IPS DF 6.9 (cell line): ENCODE results near the gene FOXN4.

ENCODE experiments used
- DNase-seq: peaks from one replicate; pipeline ENCODE4 v3.0.0-alpha.2; 2013; ENCODE audit warnings: low read depth, low spot score
- H3K27ac ChIP-seq: one replicate; pipeline ENCODE4 v1.5.1; 2013; ENCODE audit warnings: low read length, control low read depth
- H3K27me3 ChIP-seq: 2 replicates; pipeline ENCODE4 v1.6.1; 2013; ENCODE audit warnings: mild to moderate bottlenecking, low read length; ENCODE audit not compliant: control insufficient read depth, insufficient read depth
- H3K36me3 ChIP-seq: 2 replicates; pipeline ENCODE4 v1.6.1; 2013; ENCODE audit warnings: low read length; ENCODE audit not compliant: control insufficient read depth, insufficient read depth
- H3K4me1 ChIP-seq: 2 replicates; pipeline ENCODE4 v1.6.1; 2013; ENCODE audit warnings: low read length; ENCODE audit not compliant: control insufficient read depth, insufficient read depth
- H3K4me3 ChIP-seq: 2 replicates; pipeline ENCODE4 v1.5.1; 2013; ENCODE audit warnings: mild to moderate bottlenecking, low read length
- H3K9me3 ChIP-seq: 2 replicates; pipeline ENCODE4 v1.6.1; 2013; ENCODE audit warnings: low read length, inconsistent platforms; ENCODE audit not compliant: control insufficient read depth, insufficient read depth
- WGBS: extraction: QIAGEN DNeasy Blood & Tissue Kit; methylation state at CpG from one replicate; pipeline ENCODE4 v1.1.7; 2013; ENCODE audit warnings: mixed read lengths, missing lambda C conversion rate; ENCODE audit not compliant: insufficient read length, insufficient coverage; 5-methylcytosine and 5-hydroxymethylcytosine counted together

The FOXN4 gene

DNA sequence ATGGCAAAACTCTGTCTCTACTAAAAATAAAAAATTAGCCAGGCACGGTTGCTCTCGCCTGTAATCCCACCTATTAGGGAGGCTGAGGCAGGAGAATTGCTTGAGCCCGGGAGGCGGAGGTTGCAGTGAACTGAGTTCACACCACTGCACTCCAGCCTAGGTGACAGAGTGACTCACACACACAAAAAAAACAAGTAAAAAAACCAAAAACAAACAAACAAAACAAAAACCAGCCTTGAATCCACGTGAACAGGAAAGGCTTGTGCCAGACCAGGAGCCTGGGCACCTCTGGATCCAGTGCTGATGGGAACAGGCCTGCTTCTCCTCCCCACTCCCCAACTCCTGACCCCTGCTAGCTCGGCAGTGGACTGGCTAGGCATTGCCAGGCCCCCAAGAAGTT lies 3.5 kb downstream of the FOXN4 start:
- no peak for DNase-seq
- Histone ChIP-seq H3K4me1 (no peaks in the 10 kb centered on the region), H3K9me3 (no peaks in the 10 kb centered on the region), H3K4me3 (no peak overlapping the region), H3K27me3 (peaks cover 15% of the 10 kb centered on the region; the same call in 1 of the 2 replicates), H3K36me3 (no peaks in the 10 kb centered on the region), H3K27ac (no peak overlapping the region)
- WGBS: no CpG with 5 or more reads among the region's 6 CpGs

- Histone ChIP-seq H3K4me3 (no peak overlapping the region), H3K9me3 (no peaks in the 10 kb centered on the region), H3K27ac (no peak overlapping the region), H3K4me1 (no peaks in the 10 kb centered on the region), H3K36me3 (no peaks in the 10 kb centered on the region), H3K27me3 (peaks cover 13% of the 10 kb centered on the region; the same call in 1 of the 2 replicates)
- DNase-seq: no peak
- WGBS: no CpG with 5 or more reads among the region's 8 CpGs
Measured at GRCh38 chr12:109304485-109304884, 4.6 kb downstream of the FOXN4 start.

DNA sequence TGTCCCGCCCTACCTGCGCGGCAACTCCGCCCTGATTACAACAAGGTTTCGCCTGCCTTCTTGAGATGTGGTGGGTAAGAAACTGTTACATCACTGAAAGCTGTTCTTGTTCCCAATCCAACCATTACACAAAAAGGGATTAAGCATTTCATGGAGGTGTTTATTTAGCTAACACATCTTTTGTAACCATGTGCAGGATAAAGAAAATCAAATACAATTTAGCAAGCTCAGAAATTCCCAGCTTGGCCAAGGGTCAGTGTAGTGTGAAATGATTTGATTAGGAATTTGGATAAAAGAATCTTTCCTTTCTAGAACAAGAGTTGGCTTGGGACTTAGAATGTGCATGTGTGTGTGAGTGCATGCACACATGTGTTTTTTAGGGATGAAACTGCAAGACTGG lies 6.3 kb downstream of the FOXN4 start:
- WGBS: no CpG with 5 or more reads among the region's 5 CpGs
- no peak for DNase-seq
- no peak overlapping the region for H3K27ac ChIP-seq
- H3K4me3 ChIP-seq: no peak overlapping the region
- no peaks in the 10 kb centered on the region for H3K4me1 ChIP-seq
- no peaks in the 10 kb centered on the region for H3K36me3 ChIP-seq
- peaks cover 3% of the 10 kb centered on the region; the same call in 1 of the 2 replicates for H3K27me3 ChIP-seq
- H3K9me3 ChIP-seq: no peaks in the 10 kb centered on the region

GRCh38 chr12:109302358-109302757 lies 6.7 kb downstream of the FOXN4 start:
- H3K4me3 ChIP-seq: no peak overlapping the region
- no peaks in the 10 kb centered on the region for H3K36me3 ChIP-seq
- DNase-seq: no peak
- H3K27me3 ChIP-seq: no peaks in the 10 kb centered on the region; the same call in 1 of the 2 replicates
- no peaks in the 10 kb centered on the region for H3K4me1 ChIP-seq
- H3K27ac ChIP-seq: no peak overlapping the region
- no peaks in the 10 kb centered on the region for H3K9me3 ChIP-seq
- WGBS: no CpG with 5 or more reads among the region's 2 CpGs

DNA sequence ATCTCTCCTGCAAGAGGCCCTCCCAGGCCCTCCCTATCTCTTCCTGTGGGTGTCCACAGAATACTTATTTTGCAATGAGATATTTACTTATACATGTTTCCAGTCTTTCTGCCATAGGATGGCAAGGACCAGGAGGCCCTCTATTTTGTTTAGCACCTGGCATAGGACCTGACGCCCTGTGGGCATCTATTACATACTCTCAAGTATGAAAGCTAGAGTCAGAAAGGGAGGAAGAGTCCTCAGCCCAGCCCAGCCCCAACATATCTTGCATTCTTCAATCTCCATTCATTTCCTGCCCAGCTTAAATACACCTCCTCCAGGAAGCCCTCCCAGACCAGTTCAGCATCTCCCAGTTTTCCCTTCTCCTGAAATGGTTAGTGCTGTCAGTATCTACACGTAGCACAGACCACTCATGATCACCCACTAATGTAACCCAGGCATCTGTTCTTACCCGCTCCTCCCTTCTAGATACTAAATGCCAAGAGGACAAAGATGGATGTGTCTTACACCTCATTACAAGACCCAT lies 7.4 kb downstream of the FOXN4 start:
- Histone ChIP-seq H3K27me3 (no peaks in the 10 kb centered on the region), H3K4me3 (no peak overlapping the region), H3K36me3 (no peaks in the 10 kb centered on the region), H3K4me1 (no peaks in the 10 kb centered on the region), H3K27ac (no peak overlapping the region), H3K9me3 (no peaks in the 10 kb centered on the region)
- DNase-seq: no peak
- no CpG with 5 or more reads among the region's 3 CpGs for WGBS

GRCh38 chr12:109299849-109300248 lies 9.2 kb downstream of the FOXN4 start:
- Histone ChIP-seq H3K4me1 (no peaks in the 10 kb centered on the region), H3K27ac (no peak overlapping the region), H3K36me3 (no peaks in the 10 kb centered on the region), H3K4me3 (no peak overlapping the region), H3K27me3 (no peaks in the 10 kb centered on the region), H3K9me3 (no peaks in the 10 kb centered on the region)
- no CpG with 5 or more reads among the region's 7 CpGs for WGBS
- no peak for DNase-seq

DNA sequence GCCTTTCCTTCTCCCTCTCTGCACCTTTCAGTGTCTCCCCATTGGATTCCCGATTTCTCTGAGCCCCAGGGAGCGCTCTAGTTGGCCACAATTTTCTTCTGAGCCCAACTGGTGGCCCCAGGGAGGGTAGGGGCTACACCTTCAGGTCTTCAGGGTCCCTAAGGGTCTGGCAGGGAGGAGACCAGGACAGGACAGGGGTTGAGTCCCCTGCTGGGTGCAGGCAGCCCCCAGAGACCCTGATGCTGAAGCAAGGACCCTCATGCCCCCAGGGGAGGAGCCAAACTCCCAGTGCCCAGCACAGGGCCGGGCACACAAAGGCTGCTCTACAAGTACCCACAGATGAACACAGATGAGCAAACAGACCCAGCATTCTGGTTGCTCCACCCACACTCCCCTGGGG lies 12.7 kb downstream of the FOXN4 start:
- Histone ChIP-seq H3K9me3 (no peaks in the 10 kb centered on the region), H3K4me1 (peaks cover 7% of the 10 kb centered on the region; the same call in 1 of the 2 replicates), H3K4me3 (no peak overlapping the region), H3K27ac (no peak overlapping the region), H3K27me3 (no peaks in the 10 kb centered on the region), H3K36me3 (no peaks in the 10 kb centered on the region)
- no CpG with 5 or more reads among the region's 3 CpGs for WGBS
- DNase-seq: no peak

DNA sequence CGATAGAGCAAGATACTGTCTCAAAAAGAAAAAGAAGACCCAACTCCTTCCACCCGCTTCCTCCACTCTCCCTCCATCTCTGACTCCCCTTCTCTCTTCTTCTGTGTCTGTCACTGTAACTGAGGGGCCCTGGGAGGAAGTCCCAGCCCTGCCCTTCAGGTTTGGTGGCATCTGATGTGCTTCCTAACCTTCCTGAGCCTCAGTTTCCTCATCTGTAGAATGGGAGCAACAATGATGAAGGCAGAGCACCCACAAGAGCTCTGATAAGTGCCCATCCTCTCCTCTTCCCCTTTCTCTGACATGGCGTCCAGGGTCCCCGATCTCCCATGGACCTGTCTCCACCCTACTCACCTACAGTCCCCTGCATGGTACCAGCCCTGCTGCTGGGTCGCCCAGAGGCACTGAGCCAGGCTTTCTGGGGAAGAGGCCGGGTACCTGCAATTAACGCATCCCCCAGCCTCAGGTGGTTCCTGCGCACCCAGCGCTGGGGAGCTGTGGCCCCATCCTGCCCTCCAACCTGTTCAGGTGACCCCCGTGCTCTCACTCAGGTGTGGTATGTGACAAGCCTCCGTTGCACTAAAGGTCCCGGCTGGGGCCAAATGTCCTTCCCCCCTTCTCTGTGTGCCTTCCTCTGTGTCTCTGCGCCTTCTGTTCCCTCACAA lies 13.2 kb downstream of the FOXN4 start:
- no peak for DNase-seq
- H3K36me3 ChIP-seq: no peaks in the 10 kb centered on the region
- H3K27ac ChIP-seq: no peak overlapping the region
- no peaks in the 10 kb centered on the region for H3K27me3 ChIP-seq
- no peaks in the 10 kb centered on the region for H3K9me3 ChIP-seq
- peaks cover 8% of the 10 kb centered on the region; the same call in 1 of the 2 replicates for H3K4me1 ChIP-seq
- no CpG with 5 or more reads among the region's 13 CpGs for WGBS
- H3K4me3 ChIP-seq: no peak overlapping the region

- Histone ChIP-seq H3K4me1 (peaks cover 8% of the 10 kb centered on the region; the same call in 1 of the 2 replicates), H3K9me3 (no peaks in the 10 kb centered on the region), H3K4me3 (no peak overlapping the region), H3K27me3 (no peaks in the 10 kb centered on the region), H3K36me3 (no peaks in the 10 kb centered on the region), H3K27ac (no peak overlapping the region)
- DNase-seq: no peak
- WGBS: no CpG with 5 or more reads among the region's 5 CpGs
Measured at GRCh38 chr12:109294286-109294796, 14.7 kb downstream of the FOXN4 start.

GRCh38 chr12:109293106-109293505 lies 16.0 kb downstream of the FOXN4 start:
- DNase-seq: no peak
- H3K27me3 ChIP-seq: no peaks in the 10 kb centered on the region
- no peaks in the 10 kb centered on the region for H3K36me3 ChIP-seq
- H3K4me3 ChIP-seq: no peak overlapping the region
- no CpG with 5 or more reads among the region's 3 CpGs for WGBS
- H3K27ac ChIP-seq: no peak overlapping the region
- H3K9me3 ChIP-seq: no peaks in the 10 kb centered on the region
- peaks cover 8% of the 10 kb centered on the region; the same call in 1 of the 2 replicates for H3K4me1 ChIP-seq

DNA sequence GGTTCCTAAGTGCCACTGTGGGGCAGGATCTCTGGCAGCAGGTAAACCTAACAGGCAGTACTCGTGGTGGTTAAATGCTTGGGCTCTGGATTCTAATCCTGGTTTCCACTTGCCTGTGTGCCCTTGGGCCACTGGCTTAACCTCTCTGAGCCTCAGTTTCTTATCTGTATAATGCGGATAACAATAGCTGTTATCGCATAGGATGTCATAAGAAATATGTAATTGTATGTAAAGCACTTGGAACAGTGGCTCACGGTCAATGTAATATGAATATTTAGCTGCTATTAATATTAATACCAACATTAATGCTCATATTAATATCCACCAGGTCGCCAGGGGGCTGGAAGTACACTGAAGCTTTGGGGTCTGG lies 16.8 kb downstream of the FOXN4 start:
- Histone ChIP-seq H3K4me1 (peaks cover 8% of the 10 kb centered on the region; the same call in 1 of the 2 replicates), H3K36me3 (no peaks in the 10 kb centered on the region), H3K27me3 (no peaks in the 10 kb centered on the region), H3K9me3 (no peaks in the 10 kb centered on the region), H3K27ac (no peak overlapping the region), H3K4me3 (no peak overlapping the region)
- DNase-seq: no peak
- no CpG with 5 or more reads among the region's 5 CpGs for WGBS
